OCI-LY7 (cell line): ENCODE measurements around the gene LUC7L2. TPM values are rescaled to one million over a fixed set of nuclear protein-coding genes. Genes with fewer than 3 reads are reported as not detected.

Experiments
- BruUV-seq: library from RNA; stranded (reverse); fragments of 400-500 nt; replicated peaks from 2 replicates; lab custom pipeline; 2021; lab: Mats Ljungman, UMichigan
- CTCF ChIA-PET: fragments of 300-600 bp; sonication (Branson Sonifier 250); formaldehyde crosslinking; loops from one replicate; lab custom pipeline; 2022; ENCODE audit warnings: antibody characterized with exemption; ENCODE audit not compliant: unreplicated experiment; lab: Charles Lee
- POLR2A ChIA-PET: fragments of 300-600 bp; sonication (Branson Sonifier 250); formaldehyde crosslinking; loops from one replicate; lab custom pipeline; 2022; ENCODE audit warnings: antibody characterized with exemption; lab: Charles Lee
- DNase-seq: peaks from one replicate; pipeline ENCODE4 v3.0.0-alpha.2; 2015; ENCODE audit warnings: low spot score
- H2AFZ ChIP-seq: fragments of 200-600 bp; sonication (generic), shearing (Covaris generic); 2 replicates; pipeline ENCODE4 v1.6.1; 2014; ENCODE audit warnings: mild to moderate bottlenecking, antibody characterized with exemption, low read length, moderate library complexity
- H3K27ac ChIP-seq: fragments of 200-600 bp; sonication (generic); 2 replicates; pipeline ENCODE4 v1.5.1; 2014; ENCODE audit warnings: mixed run types, low read depth, mild to moderate bottlenecking, moderate library complexity, low read length, inconsistent platforms; ENCODE audit not compliant: poor library complexity, severe bottlenecking
- H3K36me3 ChIP-seq: fragments of 200-600 bp; sonication (generic); 2 replicates; pipeline ENCODE4 v1.6.1; 2014; ENCODE audit warnings: mild to moderate bottlenecking, antibody characterized with exemption, low read length, moderate library complexity, mixed read lengths; ENCODE audit not compliant: insufficient read depth
- H3K4me1 ChIP-seq: fragments of 200-600 bp; sonication (generic); 2 replicates; pipeline ENCODE4 v1.5.1; 2014; ENCODE audit warnings: mild to moderate bottlenecking, low read length; ENCODE audit not compliant: insufficient read depth, poor library complexity, severe bottlenecking
- H3K4me2 ChIP-seq: fragments of 200-600 bp; sonication (generic); 2 replicates; pipeline ENCODE4 v1.6.1; 2014; ENCODE audit warnings: mild to moderate bottlenecking, low read length
- H3K4me3 ChIP-seq: fragments of 200-600 bp; sonication (generic); 2 replicates; pipeline ENCODE4 v1.5.1; 2014; ENCODE audit warnings: mild to moderate bottlenecking, low read depth, low read length; ENCODE audit not compliant: poor library complexity, severe bottlenecking
- H3K79me2 ChIP-seq: fragments of 200-600 bp; sonication (generic); 2 replicates; pipeline ENCODE4 v1.6.1; 2016; ENCODE audit warnings: low read depth, mild to moderate bottlenecking, low read length, moderate library complexity, mixed read lengths; ENCODE audit not compliant: insufficient read depth
- H3K9me2 ChIP-seq: fragments of 200-600 bp; sonication (generic); 2 replicates; pipeline ENCODE4 v1.6.1; 2016; ENCODE audit warnings: mild to moderate bottlenecking, low read length, mixed read lengths; ENCODE audit not compliant: insufficient read depth
- H3K9me3 ChIP-seq: fragments of 200-600 bp; sonication (generic); 2 replicates; pipeline ENCODE4 v1.6.1; 2014; ENCODE audit warnings: mild to moderate bottlenecking, mixed run types, low read length, mixed read lengths
- H4K20me1 ChIP-seq: fragments of 200-600 bp; sonication (generic); 2 replicates; pipeline ENCODE4 v1.6.1; 2014; ENCODE audit warnings: mild to moderate bottlenecking, antibody characterized with exemption, low read length, moderate library complexity, mixed read lengths; ENCODE audit not compliant: insufficient read depth
- CTCF ChIP-seq: fragments of 200-600 bp; sonication (generic); conservative IDR thresholded peaks from 2 replicates; pipeline ENCODE4 v1.5.1; 2014; ENCODE audit warnings: mild to moderate bottlenecking, antibody characterized with exemption, low read length, moderate library complexity, mixed read lengths
- EZH2phosphoT487 ChIP-seq: fragments of 200-600 bp; sonication (generic); IDR thresholded peaks from 2 replicates; pipeline ENCODE4 v1.6.1; 2018; ENCODE audit warnings: low read depth, borderline replicate concordance, mild to moderate bottlenecking, mixed run types, antibody characterized with exemption, low read length, moderate library complexity, mixed read lengths
- intact Hi-C: fragments of 100-400 bp; cut with micrococcal nuclease; formaldehyde crosslinking; loops from one replicate; pipeline ENCODE4 v1.10.0; 2022; ENCODE audit not compliant: unreplicated experiment
- total RNA-seq, 2 experiments: library from RNA; depleted of rRNA in 1 of 2; stranded (reverse); fragments of >200 nt in 1 of 2; shearing (Covaris generic) in 1 of 2; gene quantifications; 2 replicates each; pipeline ENCODE4 v1.2.3, GENCODE V29; 2014 to 2022

Gene LUC7L2
- total RNA-seq, 2 experiments from 2014 or later: 79.6 to 143 TPM

DNA sequence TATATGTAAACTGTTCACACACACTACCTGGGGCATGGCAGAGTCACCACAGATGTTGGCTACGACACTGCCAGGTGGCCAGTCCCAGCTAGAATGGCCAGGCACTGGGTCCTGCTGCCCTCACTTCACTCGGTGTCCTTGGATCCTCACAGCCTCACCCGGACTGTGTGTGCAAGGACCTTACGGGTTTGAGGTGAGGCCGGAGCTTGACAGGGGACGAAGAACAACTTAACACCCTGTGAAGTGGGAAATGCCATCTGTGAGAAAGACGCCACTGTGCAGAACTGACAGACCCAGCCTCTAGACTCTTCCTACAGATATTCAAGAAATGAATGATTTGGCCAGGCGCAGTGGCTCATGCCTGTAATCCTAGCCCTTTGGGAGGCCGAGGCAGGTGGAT, 77.1 kb downstream of the LUC7L2 start:
- intact Hi-C loops: no loop called here
- Histone ChIP-seq H3K36me3 (no peaks in the 10 kb centered on the region; the same call in 1 of the 2 replicates), H3K9me2 (no peaks in the 10 kb centered on the region), H3K79me2 (no peaks in the 10 kb centered on the region), H2AFZ (no peak overlapping the region), H3K4me3 (no peak overlapping the region), H3K4me1 (no peaks in the 10 kb centered on the region), H3K27ac (no peak overlapping the region), H3K4me2 (no peak overlapping the region), H4K20me1 (no peaks in the 10 kb centered on the region), H3K9me3 (no peaks in the 10 kb centered on the region)
- BruUV-seq: no TSS peak
- no peak for DNase-seq
- ChIA-PET POLR2A (interaction anchor here (0.6 kb wide), 1 partner anchor 12 kb away, joined by 4 read pairs; no protein-coding TSS in a partner anchor), CTCF (no interaction called here)
- TF ChIP-seq EZH2phosphoT487 (no peak), CTCF (no peak)

DNA sequence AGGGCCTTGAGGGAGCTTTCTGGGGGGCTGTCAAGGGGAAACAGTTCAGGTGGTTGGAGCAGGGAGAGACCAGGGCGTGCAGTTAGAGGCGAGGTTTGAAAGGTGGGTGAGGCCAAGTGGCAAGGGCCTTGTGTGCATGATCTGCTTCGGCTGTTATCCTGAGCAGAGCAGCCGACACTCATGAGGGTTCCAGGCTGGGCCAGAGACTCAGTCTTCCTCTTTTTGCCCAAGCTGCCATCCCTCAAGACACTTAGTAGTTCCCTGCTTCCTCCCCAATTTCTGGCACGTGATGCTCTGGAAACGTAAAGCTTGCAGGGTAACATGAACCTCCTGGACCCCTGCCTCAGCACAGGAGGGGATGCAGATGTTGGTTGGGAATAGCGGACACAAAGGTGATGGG, 79.7 kb downstream of the LUC7L2 start:
- intact Hi-C loops: no loop called here
- no peaks in the 10 kb centered on the region for H3K4me1 ChIP-seq
- TF ChIP-seq CTCF (no peak), EZH2phosphoT487 (no peak)
- no peak overlapping the region for H2AFZ ChIP-seq
- BruUV-seq: no TSS peak
- H3K9me3 ChIP-seq: no peaks in the 10 kb centered on the region
- ChIA-PET CTCF (no interaction called here), POLR2A (no interaction called here)
- no peaks in the 10 kb centered on the region for H3K9me2 ChIP-seq
- no peak overlapping the region for H3K27ac ChIP-seq
- no peaks in the 10 kb centered on the region for H4K20me1 ChIP-seq
- DNase-seq: no peak
- H3K79me2 ChIP-seq: no peaks in the 10 kb centered on the region
- no peak overlapping the region for H3K4me2 ChIP-seq
- no peak overlapping the region for H3K4me3 ChIP-seq
- H3K36me3 ChIP-seq: no peaks in the 10 kb centered on the region; the same call in 1 of the 2 replicates

DNA sequence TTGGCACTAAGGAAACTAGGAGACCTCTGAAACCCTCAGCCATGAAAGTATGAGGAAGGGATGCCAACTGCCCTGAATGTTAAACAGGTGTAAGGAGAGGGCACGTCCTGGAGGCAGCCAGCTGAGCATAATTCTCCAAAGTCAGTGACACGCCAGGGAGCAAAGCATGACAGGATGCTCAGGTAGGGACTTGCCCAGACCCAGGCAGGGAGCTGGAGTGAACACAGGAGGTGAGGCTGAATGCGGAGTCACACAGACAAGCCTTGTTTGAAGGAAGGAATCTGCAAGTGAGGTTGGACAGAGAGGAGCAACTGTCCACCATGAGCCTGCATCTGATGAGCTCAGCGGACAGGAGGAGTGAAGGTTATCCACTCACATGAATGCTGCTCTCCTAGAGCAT, 82.3 kb downstream of the LUC7L2 start:
- no TSS peak for BruUV-seq
- POLR2A ChIA-PET: no interaction called here
- H3K36me3 ChIP-seq: no peaks in the 10 kb centered on the region

More for the DNA sequence above, 82.3 kb downstream of the LUC7L2 start:
- TF ChIP-seq CTCF (no peak), EZH2phosphoT487 (no peak)
- Histone ChIP-seq H3K4me1 (no peaks in the 10 kb centered on the region), H4K20me1 (no peaks in the 10 kb centered on the region), H3K27ac (no peak overlapping the region), H2AFZ (no peak overlapping the region), H3K79me2 (no peaks in the 10 kb centered on the region), H3K4me2 (no peak overlapping the region), H3K9me2 (no peaks in the 10 kb centered on the region), H3K9me3 (no peaks in the 10 kb centered on the region), H3K4me3 (no peak overlapping the region)
- intact Hi-C loops: no loop called here
- CTCF ChIA-PET: no interaction called here
- no peak for DNase-seq
